H9 (cell line): Measurements from ENCODE around the gene MGA. TPM values are rescaled to one million over a fixed set of nuclear protein-coding genes. Genes with fewer than 3 reads are reported as not detected.
A peak's percentile ranks its signal among the peaks of the same experiment; 100 is the strongest.

Experiments used
- DNase-seq: peaks from one replicate; pipeline ENCODE4 v3.0.0-alpha.2; 2017
- H2AFZ ChIP-seq: one replicate; pipeline ENCODE4 v1.6.1; 2013; ENCODE audit warnings: mild to moderate bottlenecking, low read length, control low read depth, moderate library complexity
- H2AK5ac ChIP-seq: 2 replicates; pipeline ENCODE4 v1.6.1; 2013; ENCODE audit warnings: low read length, control low read depth, mixed read lengths; ENCODE audit not compliant: insufficient read length
- H2BK120ac ChIP-seq: one replicate; pipeline ENCODE4 v1.6.1; 2013; ENCODE audit warnings: low read depth, mild to moderate bottlenecking, low read length, control low read depth, inconsistent platforms; ENCODE audit not compliant: poor library complexity, severe bottlenecking
- H2BK12ac ChIP-seq: 2 replicates; pipeline ENCODE4 v1.6.1; 2013; ENCODE audit warnings: low read length, control low read depth, mixed read lengths, low read depth; ENCODE audit not compliant: insufficient read length
- H2BK15ac ChIP-seq: 2 replicates; pipeline ENCODE4 v1.6.1; 2013; ENCODE audit warnings: low read depth, low read length, control low read depth
- H2BK20ac ChIP-seq: one replicate; pipeline ENCODE4 v1.6.1; 2013; ENCODE audit warnings: low read depth, mild to moderate bottlenecking, low read length, control low read depth, inconsistent platforms; ENCODE audit not compliant: poor library complexity, severe bottlenecking
- H2BK5ac ChIP-seq: 2 replicates; pipeline ENCODE4 v1.6.1; 2013; ENCODE audit warnings: low read length, control low read depth, mixed read lengths; ENCODE audit not compliant: insufficient read length
- H3K14ac ChIP-seq: 2 replicates; pipeline ENCODE4 v1.6.1; 2013; ENCODE audit warnings: low read length, control low read depth; ENCODE audit not compliant: insufficient read depth
- H3K18ac ChIP-seq: 2 replicates; pipeline ENCODE4 v1.6.1; 2013; ENCODE audit warnings: low read depth, mild to moderate bottlenecking, mixed read lengths, low read length, control low read depth; ENCODE audit not compliant: insufficient read length
- H3K23ac ChIP-seq: 2 replicates; pipeline ENCODE4 v1.6.1; 2013; ENCODE audit warnings: low read length, control low read depth, mixed read lengths, low read depth; ENCODE audit not compliant: insufficient read length
- H3K23me2 ChIP-seq: 2 replicates; pipeline ENCODE4 v1.6.1; 2013; ENCODE audit warnings: low read depth, mild to moderate bottlenecking, mixed read lengths, low read length, control low read depth; ENCODE audit not compliant: insufficient read length, poor library complexity, severe bottlenecking
- H3K27ac ChIP-seq: 2 replicates; pipeline ENCODE4 v1.5.1; 2013; ENCODE audit warnings: low read length, control low read depth, mixed read lengths, low read depth; ENCODE audit not compliant: insufficient read length
- H3K27me3 ChIP-seq: 2 replicates; pipeline ENCODE4 v1.6.1; 2013; ENCODE audit warnings: low read length, control low read depth, inconsistent platforms; ENCODE audit not compliant: insufficient read depth
- H3K4ac ChIP-seq: 2 replicates; pipeline ENCODE4 v1.6.1; 2013; ENCODE audit warnings: low read depth, mild to moderate bottlenecking, control low read depth, inconsistent platforms, low read length, moderate library complexity
- H3K4me1 ChIP-seq: 2 replicates; pipeline ENCODE4 v1.6.1; 2013; ENCODE audit warnings: low read length, control low read depth, inconsistent platforms; ENCODE audit not compliant: insufficient read depth
- H3K4me2 ChIP-seq: 2 replicates; pipeline ENCODE4 v1.6.1; 2013; ENCODE audit warnings: low read length, control low read depth, mixed read lengths; ENCODE audit not compliant: insufficient read length, insufficient read depth
- H3K56ac ChIP-seq: 2 replicates; pipeline ENCODE4 v1.6.1; 2013; ENCODE audit warnings: low read depth, mild to moderate bottlenecking, mixed read lengths, low read length, control low read depth; ENCODE audit not compliant: insufficient read length
- H3K79me1 ChIP-seq: 2 replicates; pipeline ENCODE4 v1.6.1; 2013; ENCODE audit warnings: low read depth, mild to moderate bottlenecking, moderate library complexity, low read length, control low read depth, inconsistent platforms; ENCODE audit not compliant: insufficient read depth, poor library complexity, severe bottlenecking
- H3K79me2 ChIP-seq: 2 replicates; pipeline ENCODE4 v1.6.1; 2013; ENCODE audit warnings: low read length, control low read depth, inconsistent platforms; ENCODE audit not compliant: insufficient read depth
- H3K9ac ChIP-seq: 2 replicates; pipeline ENCODE4 v1.6.1; 2013; ENCODE audit warnings: low read length, control low read depth, mixed read lengths; ENCODE audit not compliant: insufficient read length; ENCODE audit errors: extremely low read depth
- H3K9me3 ChIP-seq: one replicate; pipeline ENCODE4 v1.6.1; 2013; ENCODE audit warnings: low read depth, low read length, inconsistent platforms; ENCODE audit not compliant: control insufficient read depth
- H3T11ph ChIP-seq: one replicate; pipeline ENCODE4 v1.6.1; 2013; ENCODE audit warnings: mild to moderate bottlenecking, low read length, control low read depth, inconsistent platforms
- H4K20me1 ChIP-seq: one replicate; pipeline ENCODE4 v1.6.1; 2013; ENCODE audit not compliant: control insufficient read depth, insufficient read length, insufficient read depth
- H4K5ac ChIP-seq: 2 replicates; pipeline ENCODE4 v1.6.1; 2013; ENCODE audit warnings: low read depth, mild to moderate bottlenecking, mixed read lengths, low read length, control low read depth; ENCODE audit not compliant: insufficient read length
- H4K8ac ChIP-seq: replicated peaks from 2 replicates; pipeline ENCODE4 v1.6.1; 2013; ENCODE audit warnings: low read length, control low read depth, mixed read lengths, low read depth; ENCODE audit not compliant: insufficient read length
- H4K91ac ChIP-seq: 2 replicates; pipeline ENCODE4 v1.6.1; 2013; ENCODE audit warnings: low read depth, mild to moderate bottlenecking, moderate library complexity, mixed read lengths, low read length, control low read depth; ENCODE audit not compliant: insufficient read length
- H3K27ac Mint-ChIP-seq, 3 experiments: 2 replicates in 2 of 3; 3 replicates in 1 of 3; pipeline ENCODE4 v1.8.0; 2020 to 2021; ENCODE audit warnings: mixed read lengths in 3 of 3, mild to moderate bottlenecking in 1 of 3, moderate library complexity in 1 of 3
- H3K27me3 Mint-ChIP-seq: 2 replicates; pipeline ENCODE4 v1.8.0; 2021; ENCODE audit warnings: low read depth, mild to moderate bottlenecking, moderate library complexity, mixed read lengths
- H3K36me3 Mint-ChIP-seq, 3 experiments: 2 replicates in 2 of 3; 3 replicates in 1 of 3; pipeline ENCODE4 v1.8.0; 2020 to 2021; ENCODE audit warnings: low read depth in 3 of 3, mixed read lengths in 3 of 3; ENCODE audit not compliant: insufficient read depth in 1 of 3
- H3K4me1 Mint-ChIP-seq, 2 experiments: 2 replicates each; pipeline ENCODE4 v1.8.0; 2020; ENCODE audit warnings: mixed read lengths in 2 of 2
- H3K4me3 Mint-ChIP-seq, 2 experiments: 2 replicates in 1 of 2; 3 replicates in 1 of 2; pipeline ENCODE4 v1.8.0; 2020 to 2021; ENCODE audit warnings: mild to moderate bottlenecking in 2 of 2, mixed read lengths in 2 of 2, moderate library complexity in 1 of 2
- H3K9me3 Mint-ChIP-seq, 2 experiments: 2 replicates in 1 of 2; 3 replicates in 1 of 2; pipeline ENCODE4 v1.8.0; 2020; ENCODE audit warnings: mild to moderate bottlenecking in 2 of 2, mixed read lengths in 2 of 2, moderate library complexity in 1 of 2
- WGBS: extraction: QIAGEN DNeasy Blood & Tissue Kit; methylation state at CpG from one replicate; pipeline ENCODE4 v1.1.7; 2013; ENCODE audit warnings: missing lambda C conversion rate, low lambda C conversion rate, mixed read lengths; ENCODE audit not compliant: insufficient read length; ENCODE audit errors: extremely low coverage; 5-methylcytosine and 5-hydroxymethylcytosine counted together
- total RNA-seq: library from RNA; stranded (reverse); gene quantifications from 2 replicates; pipeline ENCODE4 v1.2.1, GENCODE V29; 2021
- TF ChIP-seq, protein P1 (sequence below): fragments of 200-600 bp; sonication (generic); conservative IDR thresholded peaks from 3 replicates; pipeline ENCODE4 v1.8.0; 2021; ENCODE audit warnings: antibody characterized with exemption, mild to moderate bottlenecking

MGA gene
- total RNA-seq, 1 experiment from 2014 or later: 62.7 TPM

DNA sequence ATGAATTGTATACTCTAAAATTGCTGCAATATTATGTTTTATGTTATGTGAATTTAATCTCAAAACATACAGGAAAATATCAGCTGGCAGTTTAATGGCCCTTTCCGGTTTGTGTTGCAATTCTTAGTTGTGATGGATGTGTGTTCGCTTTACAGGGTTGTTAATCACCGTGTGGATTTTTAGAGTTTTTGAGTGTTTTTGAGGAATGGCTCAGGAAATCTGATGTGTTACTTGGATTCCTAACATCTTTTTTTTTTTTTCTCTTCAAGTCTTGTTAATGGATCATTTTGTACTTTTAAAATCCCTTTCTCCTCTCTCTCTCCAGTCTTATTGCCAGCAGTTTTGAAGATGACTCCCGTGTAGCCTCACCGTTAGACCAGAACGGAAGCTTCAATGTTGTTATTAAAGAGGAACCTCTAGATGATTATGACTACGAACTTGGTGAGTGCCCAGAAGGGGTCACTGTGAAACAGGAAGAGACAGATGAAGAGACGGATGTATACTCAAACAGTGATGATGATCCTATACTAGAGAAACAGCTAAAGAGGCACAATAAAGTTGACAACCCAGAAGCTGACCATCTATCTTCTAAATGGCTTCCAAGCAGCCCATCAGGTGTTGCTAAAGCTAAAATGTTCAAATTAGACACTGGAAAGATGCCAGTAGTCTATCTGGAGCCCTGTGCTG lies 35.7 kb downstream of the MGA start:
- Histone ChIP-seq H2BK5ac (no peak overlapping the region), H4K8ac (no peak overlapping the region), H3K9ac (no peak overlapping the region), H4K91ac (no peak overlapping the region), H3K27ac (no peak overlapping the region), H3K4me2 (no peak overlapping the region), H2BK12ac (no peak overlapping the region), H2BK15ac (no peak overlapping the region), H3K23ac (no peak overlapping the region), H3K23me2 (no peaks in the 10 kb centered on the region), H4K5ac (no peak overlapping the region), H3K79me2 (peaks cover 6% of the 10 kb centered on the region; the same call in 1 of the 2 replicates), H2BK20ac (no peak overlapping the region), H3T11ph (no peak overlapping the region), H3K18ac (no peak overlapping the region), H2BK120ac (no peak overlapping the region), H3K9me3 (no peaks in the 10 kb centered on the region), H2AFZ (no peak overlapping the region), H3K4me1 (no peaks in the 10 kb centered on the region), H3K4ac (no peak overlapping the region), H3K27me3 (no peaks in the 10 kb centered on the region), H3K14ac (no peak overlapping the region), H2AK5ac (no peak overlapping the region), H4K20me1 (no peaks in the 10 kb centered on the region), H3K79me1 (peaks cover 9% of the 10 kb centered on the region), H3K56ac (no peak overlapping the region)
- Mint-ChIP-seq H3K27ac (no peak overlapping the region; a peak in 1 of 7 replicates), H3K4me1 (peaks cover 7 to 8% of the 10 kb centered on the region in 2 experiments), H3K9me3 (no peaks in the 10 kb centered on the region; a peak in 1 of 5 replicates), H3K36me3 (peaks cover 19 to 28% (median 25%) of the 10 kb centered on the region in 3 experiments), H3K27me3 (no peaks in the 10 kb centered on the region), H3K4me3 (no peak overlapping the region)
- no peak for DNase-seq
- TF ChIP-seq, protein P1, sequence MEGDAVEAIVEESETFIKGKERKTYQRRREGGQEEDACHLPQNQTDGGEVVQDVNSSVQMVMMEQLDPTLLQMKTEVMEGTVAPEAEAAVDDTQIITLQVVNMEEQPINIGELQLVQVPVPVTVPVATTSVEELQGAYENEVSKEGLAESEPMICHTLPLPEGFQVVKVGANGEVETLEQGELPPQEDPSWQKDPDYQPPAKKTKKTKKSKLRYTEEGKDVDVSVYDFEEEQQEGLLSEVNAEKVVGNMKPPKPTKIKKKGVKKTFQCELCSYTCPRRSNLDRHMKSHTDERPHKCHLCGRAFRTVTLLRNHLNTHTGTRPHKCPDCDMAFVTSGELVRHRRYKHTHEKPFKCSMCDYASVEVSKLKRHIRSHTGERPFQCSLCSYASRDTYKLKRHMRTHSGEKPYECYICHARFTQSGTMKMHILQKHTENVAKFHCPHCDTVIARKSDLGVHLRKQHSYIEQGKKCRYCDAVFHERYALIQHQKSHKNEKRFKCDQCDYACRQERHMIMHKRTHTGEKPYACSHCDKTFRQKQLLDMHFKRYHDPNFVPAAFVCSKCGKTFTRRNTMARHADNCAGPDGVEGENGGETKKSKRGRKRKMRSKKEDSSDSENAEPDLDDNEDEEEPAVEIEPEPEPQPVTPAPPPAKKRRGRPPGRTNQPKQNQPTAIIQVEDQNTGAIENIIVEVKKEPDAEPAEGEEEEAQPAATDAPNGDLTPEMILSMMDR: peak; percentile 48; the same call in 2 of the 3 replicates
- WGBS: no CpG with 5 or more reads among the region's 8 CpGs
